Loucy (cell line): ENCODE measurements around the gene TMEM45A.

Experiments
- H2AFZ ChIP-seq: fragments of 200-600 bp; sonication (generic); 2 replicates; pipeline ENCODE4 v1.6.0; 2016; ENCODE audit warnings: antibody characterized with exemption, mild to moderate bottlenecking, low read length, moderate library complexity
- H3F3A ChIP-seq: fragments of 200-600 bp; 2 replicates; pipeline ENCODE4 v1.6.0; 2016; ENCODE audit warnings: antibody characterized with exemption, low read depth, mild to moderate bottlenecking
- H3K27me3 ChIP-seq: fragments of 200-600 bp; sonication (generic); 2 replicates; pipeline ENCODE4 v1.6.1; 2014; ENCODE audit warnings: low read length, mild to moderate bottlenecking; ENCODE audit not compliant: insufficient read depth, poor library complexity, severe bottlenecking
- H3K36me3 ChIP-seq: fragments of 200-600 bp; sonication (generic); 2 replicates; pipeline ENCODE4 v1.6.1; 2016; ENCODE audit warnings: low read length; ENCODE audit not compliant: insufficient read depth
- H3K4me1 ChIP-seq: fragments of 200-600 bp; sonication (generic); 2 replicates; pipeline ENCODE4 v1.5.1; 2014; ENCODE audit warnings: low read length, mild to moderate bottlenecking; ENCODE audit not compliant: insufficient read depth, poor library complexity, severe bottlenecking
- H3K4me2 ChIP-seq: fragments of 200-600 bp; sonication (generic); 2 replicates; pipeline ENCODE4 v1.6.0; 2014; ENCODE audit warnings: antibody characterized with exemption, low read length, low read depth, mild to moderate bottlenecking; ENCODE audit not compliant: poor library complexity, severe bottlenecking
- H3K4me3 ChIP-seq: fragments of 200-600 bp; sonication (generic); 2 replicates; pipeline ENCODE4 v1.5.1; 2014; ENCODE audit warnings: low read length, mild to moderate bottlenecking, mixed read lengths; ENCODE audit not compliant: poor library complexity, severe bottlenecking
- H3K79me2 ChIP-seq: fragments of 200-600 bp; sonication (generic); 2 replicates; pipeline ENCODE4 v1.6.1; 2014; ENCODE audit warnings: low read length; ENCODE audit not compliant: insufficient read depth
- H3K9ac ChIP-seq: fragments of 200-600 bp; sonication (generic); 2 replicates; pipeline ENCODE4 v1.6.0; 2014; ENCODE audit warnings: mild to moderate bottlenecking, low read depth, low read length, moderate library complexity; ENCODE audit not compliant: poor library complexity, severe bottlenecking
- H3K9me2 ChIP-seq: fragments of 200-600 bp; sonication (generic); replicated peaks from 2 replicates; pipeline ENCODE4 v1.6.1; 2016; ENCODE audit warnings: low read depth, low read length, mixed read lengths
- H3K9me3 ChIP-seq: fragments of 200-600 bp; sonication (generic); 2 replicates; pipeline ENCODE4 v1.6.1; 2014; ENCODE audit warnings: mild to moderate bottlenecking, antibody characterized with exemption, low read length, low read depth; ENCODE audit not compliant: insufficient read depth
- H4K20me1 ChIP-seq: fragments of 200-600 bp; sonication (generic); 2 replicates; pipeline ENCODE4 v1.6.0; 2014; ENCODE audit warnings: antibody characterized with exemption, low read length, mild to moderate bottlenecking; ENCODE audit not compliant: insufficient read depth, poor library complexity, severe bottlenecking
- CTCF ChIP-seq: fragments of 200-600 bp; sonication (generic); conservative IDR thresholded peaks from 2 replicates; pipeline ENCODE4 v1.5.1; 2014; ENCODE audit warnings: mild to moderate bottlenecking, antibody characterized with exemption, low read length
- EZH2phosphoT487 ChIP-seq: fragments of 200-600 bp; IDR thresholded peaks from 2 replicates; pipeline ENCODE4 v1.6.1; 2018; ENCODE audit warnings: antibody characterized with exemption, mild to moderate bottlenecking, moderate library complexity, borderline replicate concordance

Gene TMEM45A

GRCh38 chr3:100602506-100603444 is 110.4 kb downstream of the TMEM45A start:
- no peaks in the 10 kb centered on the region for H4K20me1 ChIP-seq
- H3K4me3 ChIP-seq = no peak overlapping the region
- H2AFZ ChIP-seq = peak overlapping the region; percentile 61
- no peaks in the 10 kb centered on the region for H3K27me3 ChIP-seq
- peaks cover 26% of the 10 kb centered on the region for H3K4me1 ChIP-seq
- H3K9ac ChIP-seq = no peak overlapping the region
- H3K4me2 ChIP-seq = peak overlapping the region; percentile 22
- no peaks in the 10 kb centered on the region for H3F3A ChIP-seq
- no peaks in the 10 kb centered on the region for H3K36me3 ChIP-seq
- H3K79me2 ChIP-seq = no peaks in the 10 kb centered on the region
- no peaks in the 10 kb centered on the region for H3K9me3 ChIP-seq
- H3K9me2 ChIP-seq = no peaks in the 10 kb centered on the region
- no peak for TF ChIP-seq EZH2phosphoT487

- Histone ChIP-seq H3K4me3 (no peak overlapping the region), H3F3A (no peaks in the 10 kb centered on the region), H3K4me2 (peak overlapping the region; percentile 22), H2AFZ (peak overlapping the region; percentile 61), H4K20me1 (no peaks in the 10 kb centered on the region), H3K9ac (no peak overlapping the region), H3K9me2 (no peaks in the 10 kb centered on the region), H3K36me3 (no peaks in the 10 kb centered on the region), H3K4me1 (peaks cover 29% of the 10 kb centered on the region), H3K27me3 (no peaks in the 10 kb centered on the region), H3K79me2 (no peaks in the 10 kb centered on the region), H3K9me3 (no peaks in the 10 kb centered on the region)
- TF ChIP-seq EZH2phosphoT487 (no peak), CTCF (peak; percentile 57)
Measured at GRCh38 chr3:100603469-100603868, 111.0 kb downstream of the TMEM45A start.

GRCh38 chr3:100605358-100605757 is 112.9 kb downstream of the TMEM45A start:
- H3K27me3 ChIP-seq = no peaks in the 10 kb centered on the region
- H2AFZ ChIP-seq = no peak overlapping the region
- peaks cover 40% of the 10 kb centered on the region for H3K4me1 ChIP-seq
- H3K36me3 ChIP-seq = no peaks in the 10 kb centered on the region
- no peaks in the 10 kb centered on the region for H3K9me3 ChIP-seq
- no peaks in the 10 kb centered on the region for H3K9me2 ChIP-seq
- H3K4me2 ChIP-seq = no peak overlapping the region
- TF ChIP-seq CTCF (no peak), EZH2phosphoT487 (no peak)
- no peaks in the 10 kb centered on the region for H3F3A ChIP-seq
- no peak overlapping the region for H3K4me3 ChIP-seq
- no peaks in the 10 kb centered on the region for H3K79me2 ChIP-seq
- H3K9ac ChIP-seq = no peak overlapping the region
- H4K20me1 ChIP-seq = no peaks in the 10 kb centered on the region
